WTC11 (cell line): ENCODE data around the gene GLRB. TPM values are rescaled to one million over a fixed set of nuclear protein-coding genes. Genes with fewer than 3 reads are reported as not detected.

ENCODE experiments used
- ATAC-seq: fragments of 200-7000 bp; cut with Tn5 transposase; 2 replicates; pipeline ENCODE4 v1.10.0; 2021; ENCODE audit warnings: mild to moderate bottlenecking, moderate library complexity
- CTCF ChIA-PET: fragments of 300-600 bp; sonication (Branson Sonifier 250); formaldehyde crosslinking; loops from one replicate; lab custom pipeline; 2021; ENCODE audit warnings: antibody characterized with exemption; lab: Charles Lee
- POLR2A ChIA-PET: fragments of 350-600 bp; sonication (Branson Sonifier 250); formaldehyde crosslinking; loops from one replicate; lab custom pipeline; 2021; ENCODE audit warnings: antibody characterized with exemption; lab: Charles Lee
- DNase-seq: peaks from one replicate; pipeline ENCODE4 v3.0.0; 2021; ENCODE audit warnings: low spot score
- H3K27ac Mint-ChIP-seq: 2 replicates; pipeline ENCODE4 v1.8.0; 2021; ENCODE audit warnings: mixed read lengths
- H3K27me3 Mint-ChIP-seq: 2 replicates; pipeline ENCODE4 v1.8.0; 2021; ENCODE audit warnings: low read depth, mild to moderate bottlenecking, moderate library complexity, mixed read lengths
- H3K36me3 Mint-ChIP-seq: 2 replicates; pipeline ENCODE4 v1.8.0; 2021; ENCODE audit warnings: mixed read lengths
- H3K4me1 Mint-ChIP-seq: 2 replicates; pipeline ENCODE4 v1.8.0; 2022; ENCODE audit warnings: mixed read lengths
- H3K4me3 Mint-ChIP-seq: 2 replicates; pipeline ENCODE4 v1.8.0; 2021; ENCODE audit warnings: mild to moderate bottlenecking, moderate library complexity, mixed read lengths
- H3K9me3 Mint-ChIP-seq: 2 replicates; pipeline ENCODE4 v1.8.0; 2021; ENCODE audit warnings: mixed read lengths
- AFF4 ChIP-seq: sonication (generic); formaldehyde crosslinking; IDR thresholded peaks from 2 replicates; pipeline ENCODE4 v1.8.1; 2023; ENCODE audit warnings: mild to moderate bottlenecking, missing genetic modification reagents, borderline replicate concordance
- ARID4B ChIP-seq: sonication (generic); formaldehyde crosslinking; IDR thresholded peaks from 2 replicates; pipeline ENCODE4 v1.8.0; 2023; ENCODE audit warnings: missing genetic modification reagents, mild to moderate bottlenecking, borderline replicate concordance
- ATF1 ChIP-seq: sonication (generic); formaldehyde crosslinking; IDR thresholded peaks from 2 replicates; pipeline ENCODE4 v1.8.1; 2023; ENCODE audit warnings: mild to moderate bottlenecking, moderate library complexity, missing genetic modification reagents
- CREM ChIP-seq: sonication (generic); formaldehyde crosslinking; IDR thresholded peaks from 2 replicates; pipeline ENCODE4 v1.8.1; 2022; ENCODE audit warnings: mild to moderate bottlenecking, missing genetic modification reagents, moderate library complexity
- EMX1 ChIP-seq: fragments of 250-450 bp; sonication (Bioruptor Pico); IDR thresholded peaks from 2 replicates; pipeline ENCODE4 v1.8.0; 2021; ENCODE audit warnings: mild to moderate bottlenecking
- ETV6 ChIP-seq: sonication (generic); formaldehyde crosslinking; IDR thresholded peaks from 2 replicates; pipeline ENCODE4 v1.8.1; 2022; ENCODE audit warnings: mild to moderate bottlenecking, missing genetic modification reagents
- GABPB1 ChIP-seq: sonication (generic); formaldehyde crosslinking; IDR thresholded peaks from 2 replicates; pipeline ENCODE4 v1.8.1; 2023; ENCODE audit warnings: mild to moderate bottlenecking, missing genetic modification reagents
- KAT7 ChIP-seq: sonication (generic); formaldehyde crosslinking; IDR thresholded peaks from 2 replicates; pipeline ENCODE4 v1.8.1; 2023; ENCODE audit warnings: missing genetic modification reagents, mild to moderate bottlenecking, borderline replicate concordance
- MXD4 ChIP-seq: fragments of 250-450 bp; sonication (Bioruptor Pico); IDR thresholded peaks from 2 replicates; pipeline ENCODE4 v1.8.0; 2021; ENCODE audit warnings: mild to moderate bottlenecking, moderate library complexity, borderline replicate concordance
- MYBL2 ChIP-seq: sonication (generic); formaldehyde crosslinking; IDR thresholded peaks from 2 replicates; pipeline ENCODE4 v1.8.1; 2023; ENCODE audit warnings: mild to moderate bottlenecking, moderate library complexity, missing genetic modification reagents
- NFE2L1 ChIP-seq: sonication (generic); formaldehyde crosslinking; IDR thresholded peaks from 2 replicates; pipeline ENCODE4 v1.8.1; 2023; ENCODE audit warnings: missing genetic modification reagents
- RELA ChIP-seq: sonication (generic); formaldehyde crosslinking; IDR thresholded peaks from 2 replicates; pipeline ENCODE4 v1.8.1; 2022; ENCODE audit warnings: missing genetic modification reagents, mild to moderate bottlenecking, borderline replicate concordance
- RORB ChIP-seq: fragments of 250-450 bp; sonication (Bioruptor Pico); IDR thresholded peaks from 2 replicates; pipeline ENCODE4 v1.9.0; 2021; ENCODE audit warnings: mild to moderate bottlenecking
- SP1 ChIP-seq: sonication (generic); formaldehyde crosslinking; conservative IDR thresholded peaks from 2 replicates; pipeline ENCODE4 v1.8.1; 2022; ENCODE audit warnings: missing genetic modification reagents
- ZNF317 ChIP-seq: sonication (generic); formaldehyde crosslinking; IDR thresholded peaks from 2 replicates; pipeline ENCODE4 v1.8.1; 2023; ENCODE audit warnings: low read depth, mild to moderate bottlenecking, moderate library complexity, missing genetic modification reagents, borderline replicate concordance
- total RNA-seq: library from RNA; stranded (reverse); gene quantifications from 3 replicates; pipeline ENCODE4 v1.2.3, GENCODE V29; 2021
- TF ChIP-seq, protein P1 (sequence below): sonication (generic); formaldehyde crosslinking; conservative IDR thresholded peaks from 2 replicates; pipeline ENCODE4 v1.8.1; 2023; ENCODE audit warnings: mild to moderate bottlenecking, low read depth, missing genetic modification reagents, moderate library complexity
- TF ChIP-seq, protein P2 (sequence below): sonication (generic); formaldehyde crosslinking; IDR thresholded peaks from 2 replicates; pipeline ENCODE4 v1.8.0; 2022; ENCODE audit warnings: mild to moderate bottlenecking, missing genetic modification reagents

Gene GLRB
- total RNA-seq, 1 experiment from 2014 or later = 0.31 TPM

GRCh38 chr4:157114671-157115070 lies 38.7 kb downstream of the GLRB start (continued):
- TF ChIP-seq KAT7 (CRISPR knock-in tag) (no peak), NFE2L1 (CRISPR knock-in tag) (no peak), RELA (CRISPR knock-in tag) (no peak), AFF4 (CRISPR knock-in tag) (no peak), MYBL2 (CRISPR knock-in tag) (no peak), MXD4 (no peak), SP1 (no peak), ZNF317 (CRISPR knock-in tag) (no peak)
- TF ChIP-seq, protein P1, sequence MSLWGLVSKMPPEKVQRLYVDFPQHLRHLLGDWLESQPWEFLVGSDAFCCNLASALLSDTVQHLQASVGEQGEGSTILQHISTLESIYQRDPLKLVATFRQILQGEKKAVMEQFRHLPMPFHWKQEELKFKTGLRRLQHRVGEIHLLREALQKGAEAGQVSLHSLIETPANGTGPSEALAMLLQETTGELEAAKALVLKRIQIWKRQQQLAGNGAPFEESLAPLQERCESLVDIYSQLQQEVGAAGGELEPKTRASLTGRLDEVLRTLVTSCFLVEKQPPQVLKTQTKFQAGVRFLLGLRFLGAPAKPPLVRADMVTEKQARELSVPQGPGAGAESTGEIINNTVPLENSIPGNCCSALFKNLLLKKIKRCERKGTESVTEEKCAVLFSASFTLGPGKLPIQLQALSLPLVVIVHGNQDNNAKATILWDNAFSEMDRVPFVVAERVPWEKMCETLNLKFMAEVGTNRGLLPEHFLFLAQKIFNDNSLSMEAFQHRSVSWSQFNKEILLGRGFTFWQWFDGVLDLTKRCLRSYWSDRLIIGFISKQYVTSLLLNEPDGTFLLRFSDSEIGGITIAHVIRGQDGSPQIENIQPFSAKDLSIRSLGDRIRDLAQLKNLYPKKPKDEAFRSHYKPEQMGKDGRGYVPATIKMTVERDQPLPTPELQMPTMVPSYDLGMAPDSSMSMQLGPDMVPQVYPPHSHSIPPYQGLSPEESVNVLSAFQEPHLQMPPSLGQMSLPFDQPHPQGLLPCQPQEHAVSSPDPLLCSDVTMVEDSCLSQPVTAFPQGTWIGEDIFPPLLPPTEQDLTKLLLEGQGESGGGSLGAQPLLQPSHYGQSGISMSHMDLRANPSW (CRISPR knock-in tag) = no peak

- Mint-ChIP-seq H3K9me3 (no peaks in the 10 kb centered on the region), H3K4me3 (no peak overlapping the region), H3K4me1 (peaks cover 4% of the 10 kb centered on the region), H3K36me3 (no peaks in the 10 kb centered on the region), H3K27me3 (no peaks in the 10 kb centered on the region), H3K27ac (no peak overlapping the region)
- ATAC-seq (no peak), DNase-seq (no peak)
- TF ChIP-seq CREM = no peak
- no peak for TF ChIP-seq ETV6 (CRISPR knock-in tag)
- TF ChIP-seq MXD4 = no peak
- TF ChIP-seq, protein P2, sequence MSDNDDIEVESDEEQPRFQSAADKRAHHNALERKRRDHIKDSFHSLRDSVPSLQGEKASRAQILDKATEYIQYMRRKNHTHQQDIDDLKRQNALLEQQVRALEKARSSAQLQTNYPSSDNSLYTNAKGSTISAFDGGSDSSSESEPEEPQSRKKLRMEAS (CRISPR knock-in tag) = no peak
- TF ChIP-seq ARID4B (CRISPR knock-in tag) = no peak
- no peak for TF ChIP-seq RORB
- no peak for TF ChIP-seq ATF1 (CRISPR knock-in tag)
- no peak for TF ChIP-seq EMX1
- TF ChIP-seq GABPB1 (CRISPR knock-in tag) = no peak
- ChIA-PET CTCF (no interaction called here), POLR2A (no interaction called here)
These were observed 39.8 kb downstream of the GLRB start for GRCh38 chr4:157115613-157116335.
